GM23338 (cell line): ENCODE measurements around the gene RPS15. TPM values are rescaled to one million over a fixed set of nuclear protein-coding genes. Genes with fewer than 3 reads are reported as not detected.

Source experiments
- ATAC-seq: fragments of 200-7000 bp; cut with Tn5 transposase; 3 replicates; pipeline ENCODE4 v1.9.1; 2020
- DNase-seq: peaks from one replicate; pipeline ENCODE4 v3.0.0-alpha.2; 2015; ENCODE audit warnings: low spot score
- H2AFZ ChIP-seq: fragments of 200-600 bp; sonication (generic); 2 replicates; pipeline ENCODE4 v1.8.0; 2016; ENCODE audit warnings: antibody characterized with exemption, mild to moderate bottlenecking, moderate library complexity
- H3F3A ChIP-seq: fragments of 200-600 bp; sonication (generic); replicated peaks from 2 replicates; pipeline ENCODE4 v1.8.0; 2017; ENCODE audit warnings: antibody characterized with exemption, mixed run types, low read depth
- H3K27ac ChIP-seq: fragments of 200-600 bp; sonication (generic); 2 replicates; pipeline ENCODE4 v1.6.1; 2016; ENCODE audit warnings: low read depth
- H3K27me3 ChIP-seq: fragments of 200-600 bp; sonication (generic); 2 replicates; pipeline ENCODE4 v1.8.0; 2016; ENCODE audit warnings: mild to moderate bottlenecking, mixed run types, moderate library complexity; ENCODE audit not compliant: insufficient read depth
- H3K36me3 ChIP-seq: fragments of 200-600 bp; sonication (generic); 2 replicates; pipeline ENCODE4 v1.8.0; 2016; ENCODE audit warnings: mild to moderate bottlenecking; ENCODE audit not compliant: insufficient read depth
- H3K4me1 ChIP-seq: fragments of 200-600 bp; sonication (generic); 2 replicates; pipeline ENCODE4 v1.8.0; 2016; ENCODE audit warnings: mild to moderate bottlenecking, moderate library complexity; ENCODE audit not compliant: insufficient read depth
- H3K4me2 ChIP-seq: fragments of 200-600 bp; sonication (generic); 2 replicates; pipeline ENCODE4 v1.7.1; 2017; ENCODE audit warnings: mixed run types
- H3K4me3 ChIP-seq: fragments of 200-600 bp; sonication (generic); 2 replicates; pipeline ENCODE4 v1.6.1; 2016; ENCODE audit warnings: mixed run types
- H3K79me2 ChIP-seq: fragments of 200-600 bp; sonication (generic); replicated peaks from 2 replicates; pipeline ENCODE4 v1.8.0; 2017; ENCODE audit warnings: mild to moderate bottlenecking; ENCODE audit not compliant: insufficient read depth
- H3K9me2 ChIP-seq: fragments of 200-600 bp; sonication (generic); 2 replicates; pipeline ENCODE4 v1.8.0; 2017; ENCODE audit not compliant: insufficient read depth
- H4K20me1 ChIP-seq: fragments of 200-600 bp; sonication (generic); replicated peaks from 2 replicates; pipeline ENCODE4 v1.8.0; 2017; ENCODE audit warnings: mild to moderate bottlenecking; ENCODE audit not compliant: insufficient read depth
- H3K27ac Mint-ChIP-seq: 2 replicates; pipeline ENCODE4 v1.8.0; 2020; ENCODE audit warnings: inconsistent platforms, mild to moderate bottlenecking, moderate library complexity, mixed read lengths
- H3K27me3 Mint-ChIP-seq: 3 replicates; pipeline ENCODE4 v1.8.0; 2022; ENCODE audit warnings: low read depth, mild to moderate bottlenecking, moderate library complexity, mixed read lengths, inconsistent platforms; ENCODE audit not compliant: insufficient read depth, poor library complexity
- H3K36me3 Mint-ChIP-seq: 3 replicates; pipeline ENCODE4 v1.8.0; 2021; ENCODE audit warnings: low read depth, mild to moderate bottlenecking, inconsistent platforms, moderate library complexity, mixed read lengths
- H3K4me1 Mint-ChIP-seq: 3 replicates; pipeline ENCODE4 v1.8.0; 2020; ENCODE audit warnings: mild to moderate bottlenecking, inconsistent platforms, mixed read lengths
- H3K4me3 Mint-ChIP-seq: 3 replicates; pipeline ENCODE4 v1.8.0; 2021; ENCODE audit warnings: moderate library complexity, mild to moderate bottlenecking, inconsistent platforms, mixed read lengths
- H3K9me3 Mint-ChIP-seq: 3 replicates; pipeline ENCODE4 v1.8.0; 2020; ENCODE audit warnings: moderate library complexity, mild to moderate bottlenecking, inconsistent platforms, mixed read lengths
- CREB1 ChIP-seq: fragments of 250-450 bp; sonication (Bioruptor Pico); IDR thresholded peaks from 2 replicates; pipeline ENCODE4 v1.5.0; 2020; ENCODE audit warnings: low read depth, mild to moderate bottlenecking, moderate library complexity
- CTCF ChIP-seq, 2 experiments: fragments of 200-600 bp in 1 of 2; sonication (generic) in 1 of 2; conservative IDR thresholded peaks; 2 replicates each; pipeline versions ENCODE4 v1.5.1 to v1.6.1; 2016 to 2017; ENCODE audit warnings: antibody characterized with exemption in 2 of 2, low read depth in 2 of 2, mild to moderate bottlenecking in 2 of 2, moderate library complexity in 1 of 2
- ETS1 ChIP-seq: IDR thresholded peaks from 2 replicates; pipeline ENCODE4 v1.6.1; 2016; ENCODE audit warnings: antibody characterized with exemption
- EZH2 ChIP-seq: fragments of 200-600 bp; sonication (generic); IDR thresholded peaks from one replicate; pipeline ENCODE4 v1.8.0; 2017; ENCODE audit warnings: antibody characterized with exemption, mild to moderate bottlenecking, low read depth; ENCODE audit not compliant: unreplicated experiment
- EZH2phosphoT487 ChIP-seq: fragments of 200-600 bp; sonication (generic); IDR thresholded peaks from one replicate; pipeline ENCODE4 v1.8.1; 2018; ENCODE audit warnings: antibody characterized with exemption; ENCODE audit not compliant: unreplicated experiment
- JUNB ChIP-seq: IDR thresholded peaks from one replicate; pipeline ENCODE4 v1.6.1; 2016; ENCODE audit warnings: antibody characterized with exemption; ENCODE audit not compliant: unreplicated experiment
- NANOG ChIP-seq: IDR thresholded peaks from 2 replicates; pipeline ENCODE4 v1.6.1; 2016; ENCODE audit warnings: antibody characterized with exemption, borderline replicate concordance
- STAT1 ChIP-seq: IDR thresholded peaks from one replicate; pipeline ENCODE4 v1.6.1; 2016; ENCODE audit warnings: antibody characterized with exemption; ENCODE audit not compliant: unreplicated experiment
- ZNF114 ChIP-seq: fragments of 250-450 bp; sonication (Bioruptor Pico); IDR thresholded peaks from 2 replicates; pipeline ENCODE4 v1.5.0; 2020; ENCODE audit warnings: mild to moderate bottlenecking, moderate library complexity
- ZNF331 ChIP-seq: fragments of 250-450 bp; sonication (Bioruptor Pico); IDR thresholded peaks from 2 replicates; pipeline ENCODE4 v1.5.0; 2020; ENCODE audit warnings: low read depth, mild to moderate bottlenecking, moderate library complexity
- ZNF462 ChIP-seq: fragments of 250-450 bp; sonication (Bioruptor Pico); IDR thresholded peaks from 2 replicates; pipeline ENCODE4 v1.5.0; 2020; ENCODE audit warnings: mild to moderate bottlenecking, moderate library complexity
- polyA plus RNA-seq: library from polyadenylated mRNA; unstranded; fragments of >200 nt; fragmentation: Nextera tagmentation; extraction: Ambion mirVana; gene quantifications from 2 replicates; pipeline ENCODE4 v1.2.1, GENCODE V29; 2016
- total RNA-seq: library from RNA; depleted of rRNA; stranded (reverse); fragments of >200 nt; shearing (Covaris generic); gene quantifications from 2 replicates; pipeline ENCODE4 v1.2.3, GENCODE V29; 2014

Gene RPS15
- total and polyA plus RNA-seq, 2 experiments from 2014 or later = 2,953 to 3,861 TPM

GRCh38 chr19:1432507-1432887 is 5.7 kb upstream of the RPS15 start:
- Histone ChIP-seq H3K9me2 (no peaks in the 10 kb centered on the region), H3K4me2 (no peak overlapping the region), H3K79me2 (peaks cover 18% of the 10 kb centered on the region; the same call in 1 of the 2 replicates), H4K20me1 (peaks cover 21% of the 10 kb centered on the region), H2AFZ (no peak overlapping the region), H3K4me3 (no peak overlapping the region), H3K27ac (no peak overlapping the region), H3K36me3 (peaks cover 24% of the 10 kb centered on the region), H3K27me3 (no peaks in the 10 kb centered on the region), H3K4me1 (no peaks in the 10 kb centered on the region), H3F3A (peaks cover 43% of the 10 kb centered on the region)
- H3K36me3 Mint-ChIP-seq = peaks cover 48% of the 10 kb centered on the region
- TF ChIP-seq EZH2phosphoT487 = no peak
- H3K4me1 Mint-ChIP-seq = no peaks in the 10 kb centered on the region; the same call in 2 of the 3 replicates
- H3K4me3 Mint-ChIP-seq = no peak overlapping the region
- no peak overlapping the region for H3K27ac Mint-ChIP-seq
- H3K9me3 Mint-ChIP-seq = no peaks in the 10 kb centered on the region; the same call in 2 of the 3 replicates
- H3K27me3 Mint-ChIP-seq = peaks cover 15% of the 10 kb centered on the region
- ATAC-seq (no peak), DNase-seq (no peak)

GRCh38 chr19:1433119-1434039 is 4.8 kb upstream of the RPS15 start:
- H3K79me2 ChIP-seq = peaks cover 12% of the 10 kb centered on the region
- Mint-ChIP-seq H3K9me3 (no peaks in the 10 kb centered on the region; the same call in 2 of the 3 replicates), H3K27me3 (peaks cover 23% of the 10 kb centered on the region), H3K4me1 (no peaks in the 10 kb centered on the region; the same call in 2 of the 3 replicates), H3K36me3 (peaks cover 43% of the 10 kb centered on the region), H3K27ac (no peak overlapping the region), H3K4me3 (no peak overlapping the region)
- H3K9me2 ChIP-seq = no peaks in the 10 kb centered on the region
- H3K4me2 ChIP-seq = no peak overlapping the region
- DNase-seq = no peak
- H3K36me3 ChIP-seq = peaks cover 15% of the 10 kb centered on the region
- H3K4me3 ChIP-seq = no peak overlapping the region
- TF ChIP-seq JUNB = no peak
- no peak for TF ChIP-seq CTCF (conservative IDR thresholded peaks at IDR 0.05; ENCODE audit: low read depth in 2 of 2)
- TF ChIP-seq EZH2 = no peak
- no peak for TF ChIP-seq NANOG
- TF ChIP-seq CREB1 = no peak
- TF ChIP-seq ZNF331 (CRISPR knock-in tag) = no peak
- TF ChIP-seq ZNF462 (CRISPR knock-in tag) = no peak
- TF ChIP-seq EZH2phosphoT487 = no peak
- TF ChIP-seq STAT1 = no peak
- TF ChIP-seq ETS1 = no peak
- no peak for TF ChIP-seq ZNF114 (CRISPR knock-in tag)
- no peak for ATAC-seq
- H3K27me3 ChIP-seq = no peaks in the 10 kb centered on the region
- peaks cover 12% of the 10 kb centered on the region for H4K20me1 ChIP-seq
- peaks cover 41% of the 10 kb centered on the region for H3F3A ChIP-seq
- H2AFZ ChIP-seq = no peak overlapping the region
- no peak overlapping the region for H3K27ac ChIP-seq
- H3K4me1 ChIP-seq = no peaks in the 10 kb centered on the region
